WERI-Rb-1 (cell line): ENCODE measurements around the gene RFXANK.
"Not testable (repeated sequence)": the region's sequence is repeated elsewhere in the genome, so short reads cannot be mapped to it uniquely, and the experiment has no call there.

ENCODE experiments used
- DNase-seq: peaks from one replicate; pipeline ENCODE4 v3.0.0-alpha.2; 2020
- H3K27ac ChIP-seq: fragments of 250-450 bp; sonication (Bioruptor Pico); 2 replicates; pipeline ENCODE4 v1.5.1; 2020; ENCODE audit warnings: mild to moderate bottlenecking, moderate library complexity
- H3K27me3 ChIP-seq: fragments of 250-450 bp; sonication (Bioruptor Pico); 2 replicates; pipeline ENCODE4 v1.5.1; 2021; ENCODE audit warnings: mild to moderate bottlenecking, low read depth, moderate library complexity; ENCODE audit not compliant: insufficient read depth, severe bottlenecking
- H3K36me3 ChIP-seq: fragments of 250-450 bp; sonication (Bioruptor Pico); 2 replicates; pipeline ENCODE4 v1.5.1; 2020; ENCODE audit warnings: mild to moderate bottlenecking, moderate library complexity
- H3K4me3 ChIP-seq: 2 replicates; pipeline ENCODE4 v1.5.1; 2011; ENCODE audit warnings: low read depth, mild to moderate bottlenecking, control low read depth, low read length
- H3K9me3 ChIP-seq: fragments of 250-450 bp; sonication (Bioruptor Pico); 2 replicates; pipeline ENCODE4 v1.5.1; 2021; ENCODE audit warnings: mild to moderate bottlenecking, moderate library complexity; ENCODE audit not compliant: severe bottlenecking
- CTCF ChIP-seq: IDR thresholded peaks from 2 replicates; pipeline ENCODE4 v1.5.1; 2011; ENCODE audit warnings: low read depth, mild to moderate bottlenecking, control low read depth, inconsistent platforms, low read length

The RFXANK gene

GRCh38 chr19:19213426-19214158 lies 21.5 kb downstream of the RFXANK start:
- Histone ChIP-seq H3K9me3 (peaks cover 6% of the 10 kb centered on the region), H3K4me3 (no peak overlapping the region), H3K36me3 (no peaks in the 10 kb centered on the region), H3K27me3 (no peaks in the 10 kb centered on the region), H3K27ac (no peak overlapping the region)
- TF ChIP-seq CTCF: no peak
- DNase-seq: no peak

- Histone ChIP-seq H3K9me3 (peaks cover 6% of the 10 kb centered on the region), H3K27me3 (no peaks in the 10 kb centered on the region), H3K27ac (no peak overlapping the region), H3K4me3 (no peak overlapping the region), H3K36me3 (no peaks in the 10 kb centered on the region)
- no peak for TF ChIP-seq CTCF
- no peak for DNase-seq
These were observed 22.1 kb downstream of the RFXANK start for GRCh38 chr19:19214159-19214490.

GRCh38 chr19:19214892-19215291 lies 22.8 kb downstream of the RFXANK start:
- DNase-seq: no peak
- Histone ChIP-seq H3K4me3 (no peak overlapping the region), H3K27me3 (no peaks in the 10 kb centered on the region), H3K36me3 (no peaks in the 10 kb centered on the region), H3K9me3 (peaks cover 6% of the 10 kb centered on the region), H3K27ac (no peak overlapping the region)
- no peak for TF ChIP-seq CTCF

- Histone ChIP-seq H3K4me3 (no peak overlapping the region), H3K9me3 (peaks cover 6% of the 10 kb centered on the region), H3K27me3 (no peaks in the 10 kb centered on the region), H3K27ac (no peak overlapping the region), H3K36me3 (no peaks in the 10 kb centered on the region)
- no peak for DNase-seq
- no peak for TF ChIP-seq CTCF
These were observed 23.7 kb downstream of the RFXANK start for GRCh38 chr19:19215792-19216191.

GRCh38 chr19:19217099-19217498 lies 25.0 kb downstream of the RFXANK start:
- no peaks in the 10 kb centered on the region for H3K36me3 ChIP-seq
- DNase-seq: no peak
- no peak for TF ChIP-seq CTCF
- H3K4me3 ChIP-seq: no peak overlapping the region
- H3K27ac ChIP-seq: no peak overlapping the region
- H3K9me3 ChIP-seq: peaks cover 6% of the 10 kb centered on the region
- no peaks in the 10 kb centered on the region for H3K27me3 ChIP-seq

GRCh38 chr19:19218911-19219310 lies 26.9 kb downstream of the RFXANK start:
- Histone ChIP-seq H3K9me3 (peaks cover 8% of the 10 kb centered on the region), H3K27me3 (no peaks in the 10 kb centered on the region), H3K4me3 (no peak overlapping the region), H3K36me3 (no peaks in the 10 kb centered on the region), H3K27ac (no peak overlapping the region)
- no peak for DNase-seq
- no peak for TF ChIP-seq CTCF

- not testable (repeated sequence) for DNase-seq, H3K9me3 ChIP-seq, H3K4me3 ChIP-seq, H3K27ac ChIP-seq, H3K36me3 ChIP-seq, H3K27me3 ChIP-seq
These were observed 28.9 kb downstream of the RFXANK start for GRCh38 chr19:19221000-19221399.
